BJ (cell line): ENCODE results near the gene SREBF1. TPM values are rescaled to one million over a fixed set of nuclear protein-coding genes. Genes with fewer than 3 reads are reported as not detected.
A peak's percentile ranks its signal among the peaks of the same experiment; 100 is the strongest.

Experiments
- CTCF ChIA-PET: fragments of 350-600 bp; formaldehyde crosslinking; extraction: SDS; loops from one replicate; lab custom pipeline; 2021; ENCODE audit warnings: antibody characterized with exemption, inconsistent platforms; lab: Yijun Ruan, JAX
- POLR2A ChIA-PET: fragments of 300-600 bp; sonication (Branson Sonifier 250); formaldehyde crosslinking; extraction: SDS; loops from one replicate; lab custom pipeline; 2021; ENCODE audit warnings: antibody characterized with exemption; lab: Charles Lee
- DNase-seq: peaks from one replicate; pipeline ENCODE4 v3.0.0-alpha.2; 2011; ENCODE audit warnings: low read depth
- H3K27me3 ChIP-seq: 2 replicates; pipeline ENCODE4 v1.6.0; 2011; ENCODE audit warnings: low read length; ENCODE audit not compliant: control insufficient read depth, insufficient read depth
- H3K36me3 ChIP-seq: 2 replicates; pipeline ENCODE4 v1.5.1; 2011; ENCODE audit warnings: low read length; ENCODE audit not compliant: control insufficient read depth, insufficient read depth
- H3K4me3 ChIP-seq: 2 replicates; pipeline ENCODE4 v1.5.1; 2011; ENCODE audit warnings: low read depth, mild to moderate bottlenecking, control low read depth, low read length
- polyA plus RNA-seq: library from polyadenylated mRNA; depleted of rRNA; stranded (reverse); fragments of >200 nt; gene quantifications from 2 replicates; pipeline ENCODE4 v1.2.3, GENCODE V29; 2011
- TF ChIP-seq, protein P1 (sequence below): IDR thresholded peaks from 2 replicates; pipeline ENCODE4 v1.5.1; 2011; ENCODE audit warnings: low read depth, mild to moderate bottlenecking, control low read depth, inconsistent platforms, low read length, moderate library complexity; ENCODE audit not compliant: insufficient read depth

The SREBF1 gene
- polyA plus RNA-seq, 1 experiment: 27.7 TPM

DNA sequence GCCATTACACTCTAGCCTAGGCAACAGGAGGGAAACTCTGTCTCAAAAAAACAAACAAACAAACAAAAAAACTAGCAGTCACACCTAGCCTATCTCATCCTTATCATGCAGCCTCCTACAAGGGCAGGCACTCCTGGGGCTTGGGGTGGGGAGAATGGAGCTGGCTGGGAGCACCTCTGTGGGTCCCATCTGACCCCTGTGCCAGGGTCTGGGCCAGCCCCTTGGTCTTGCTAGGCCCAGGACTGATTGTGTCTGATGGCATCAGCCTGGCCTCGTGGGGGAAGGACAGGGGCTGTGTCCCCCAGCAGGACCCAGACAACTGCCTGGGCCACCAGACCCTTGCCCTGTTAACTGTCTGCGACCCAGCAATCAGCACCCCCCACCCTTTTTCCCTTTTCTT, 49.8 kb downstream of the SREBF1 start:
- Histone ChIP-seq H3K27me3 (no peaks in the 10 kb centered on the region), H3K36me3 (0 out of 2 replicates have a peak, but pooled peaks cover 2% of the 10 kb centered on the region), H3K4me3 (no peak overlapping the region)
- no peak for DNase-seq
- CTCF ChIA-PET: interaction anchor here (0.6 to 1.6 kb wide), 4 partner anchors 13 to 106 kb away, joined by 3 to 4 read pairs (median 3); no protein-coding TSS in a partner anchor
- TF ChIP-seq, protein P1, sequence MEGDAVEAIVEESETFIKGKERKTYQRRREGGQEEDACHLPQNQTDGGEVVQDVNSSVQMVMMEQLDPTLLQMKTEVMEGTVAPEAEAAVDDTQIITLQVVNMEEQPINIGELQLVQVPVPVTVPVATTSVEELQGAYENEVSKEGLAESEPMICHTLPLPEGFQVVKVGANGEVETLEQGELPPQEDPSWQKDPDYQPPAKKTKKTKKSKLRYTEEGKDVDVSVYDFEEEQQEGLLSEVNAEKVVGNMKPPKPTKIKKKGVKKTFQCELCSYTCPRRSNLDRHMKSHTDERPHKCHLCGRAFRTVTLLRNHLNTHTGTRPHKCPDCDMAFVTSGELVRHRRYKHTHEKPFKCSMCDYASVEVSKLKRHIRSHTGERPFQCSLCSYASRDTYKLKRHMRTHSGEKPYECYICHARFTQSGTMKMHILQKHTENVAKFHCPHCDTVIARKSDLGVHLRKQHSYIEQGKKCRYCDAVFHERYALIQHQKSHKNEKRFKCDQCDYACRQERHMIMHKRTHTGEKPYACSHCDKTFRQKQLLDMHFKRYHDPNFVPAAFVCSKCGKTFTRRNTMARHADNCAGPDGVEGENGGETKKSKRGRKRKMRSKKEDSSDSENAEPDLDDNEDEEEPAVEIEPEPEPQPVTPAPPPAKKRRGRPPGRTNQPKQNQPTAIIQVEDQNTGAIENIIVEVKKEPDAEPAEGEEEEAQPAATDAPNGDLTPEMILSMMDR: no peak
- POLR2A ChIA-PET: no interaction called here

DNA sequence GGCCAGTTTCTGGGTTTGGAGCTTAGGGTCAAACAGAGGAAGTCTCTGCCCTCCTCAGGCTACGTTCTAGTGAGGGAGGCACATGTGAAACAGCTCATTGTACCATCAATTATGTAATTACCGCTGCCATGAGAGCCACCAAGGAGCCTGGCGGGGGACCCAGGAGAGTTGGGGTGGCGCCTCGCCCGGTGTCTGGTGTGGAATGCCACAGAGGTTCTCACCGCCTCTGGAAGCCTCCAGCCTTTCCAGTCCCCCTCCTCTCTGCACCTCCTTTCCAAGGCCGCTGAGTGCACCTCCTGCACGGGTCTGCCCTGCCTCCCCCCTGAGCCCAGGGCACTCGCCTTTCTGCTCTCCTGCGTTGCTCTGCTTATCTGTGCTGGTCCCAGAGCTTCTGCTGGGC, 51.4 kb downstream of the SREBF1 start:
- POLR2A ChIA-PET: no interaction called here
- H3K4me3 ChIP-seq: no peak overlapping the region
- H3K36me3 ChIP-seq: 0 out of 2 replicates have a peak, but pooled peaks cover 2% of the 10 kb centered on the region
- H3K27me3 ChIP-seq: no peaks in the 10 kb centered on the region
- CTCF ChIA-PET: interaction anchor here (1.2 to 1.8 kb wide), 3 partner anchors 8 to 105 kb away, joined by 3 to 7 read pairs (median 4); no protein-coding TSS in a partner anchor
- DNase-seq: no peak
- TF ChIP-seq, protein P1: no peak

DNA sequence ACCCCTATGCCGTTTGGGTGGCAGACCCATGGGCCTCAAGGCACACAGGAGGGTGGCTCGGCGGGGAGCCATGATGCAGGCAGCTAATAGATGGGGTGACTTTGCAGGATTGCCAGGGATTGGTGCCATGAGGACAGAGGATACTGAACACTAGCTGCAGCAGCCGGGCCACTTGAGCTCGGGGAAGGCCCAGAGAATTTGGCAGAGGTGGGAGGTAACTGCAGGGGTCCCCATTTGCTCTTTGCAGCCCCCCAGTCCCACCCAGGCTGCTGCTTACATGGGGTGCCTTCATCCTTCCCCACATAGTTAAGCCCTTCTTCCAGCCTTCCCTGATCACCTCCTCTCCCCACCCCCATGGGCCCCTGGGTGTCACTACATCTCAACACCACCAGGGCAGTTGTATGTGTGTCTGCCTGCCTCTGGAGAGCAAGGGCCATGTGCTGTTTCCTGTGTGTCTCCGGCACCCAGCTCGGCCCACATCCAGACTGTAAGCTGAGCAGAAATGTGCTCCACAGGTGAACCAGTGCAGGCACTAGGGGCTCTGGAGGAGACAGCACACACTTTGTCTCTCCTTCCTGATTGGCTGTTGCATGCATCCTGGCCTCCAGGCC, 52.0 kb downstream of the SREBF1 start:
- Histone ChIP-seq H3K4me3 (no peak overlapping the region), H3K27me3 (no peaks in the 10 kb centered on the region), H3K36me3 (0 out of 2 replicates have a peak, but pooled peaks cover 2% of the 10 kb centered on the region)
- ChIA-PET CTCF (interaction anchor here (0.6 to 1.8 kb wide), 7 partner anchors 8 to 118 kb away, joined by 3 to 7 read pairs (median 3); no protein-coding TSS in a partner anchor), POLR2A (no interaction called here)
- TF ChIP-seq, protein P1: peak; percentile 20; the same call in 1 of the 2 replicates
- DNase-seq: no peak

DNA sequence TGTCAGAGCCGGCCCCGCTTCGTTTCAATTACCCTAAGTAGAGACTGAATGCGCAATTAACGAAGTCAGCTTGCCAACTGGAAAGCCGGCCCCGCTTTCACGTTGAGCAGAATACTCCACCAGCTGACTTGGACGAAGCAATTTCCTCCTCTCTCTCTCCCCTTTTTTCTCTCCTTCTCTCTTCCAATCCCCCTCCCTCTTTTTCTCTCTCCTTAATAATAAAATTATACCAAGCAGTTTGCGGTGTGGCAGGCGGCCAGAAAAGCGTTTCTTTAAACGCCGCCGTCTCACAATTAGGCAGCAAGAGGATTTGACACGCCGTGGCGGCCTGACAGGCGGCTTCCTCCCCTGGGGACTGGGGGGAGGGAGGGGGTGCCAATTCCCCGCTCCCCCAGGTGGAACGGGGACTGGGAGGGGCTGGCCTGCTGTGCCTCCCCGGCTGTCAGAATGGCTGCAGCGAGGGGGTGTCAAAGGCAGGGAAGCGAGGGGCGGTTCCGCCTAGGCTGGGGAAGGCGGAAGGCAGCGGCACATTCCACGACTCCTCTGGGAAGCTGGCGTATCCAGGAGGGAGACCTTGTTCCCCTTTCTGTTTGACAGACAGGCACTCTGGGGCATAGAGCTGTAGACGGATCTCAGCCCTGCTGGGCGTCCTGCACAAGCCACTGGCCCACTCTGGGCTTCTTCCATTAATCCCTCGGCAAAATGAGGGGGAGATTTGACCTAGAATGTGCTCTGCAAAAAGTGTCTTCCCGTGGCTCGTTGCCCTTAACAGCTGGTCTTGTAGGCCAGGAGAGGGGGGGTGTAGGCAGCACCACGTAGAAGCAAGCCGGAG, 52.7 kb downstream of the SREBF1 start:
- TF ChIP-seq, protein P1: no peak
- no peaks in the 10 kb centered on the region for H3K27me3 ChIP-seq
- DNase-seq: no peak
- H3K4me3 ChIP-seq: no peak overlapping the region
- 0 out of 2 replicates have a peak, but pooled peaks cover 2% of the 10 kb centered on the region for H3K36me3 ChIP-seq
- POLR2A ChIA-PET: no interaction called here
- CTCF ChIA-PET: interaction anchor here (0.6 to 1.8 kb wide), 6 partner anchors 11 to 117 kb away, joined by 3 to 7 read pairs (median 3); no protein-coding TSS in a partner anchor
